Uterus (tissue), 2 donors: Measurements from ENCODE around the gene TPRG1.

Experiments
- CTCF ChIP-seq, 4 experiments: fragments of 200-600 bp in 2 of 4; fragments of 450-650 bp in 2 of 4; sonication (generic) in 2 of 4; IDR thresholded peaks; one replicate each; pipeline ENCODE4 v1.5.1; 2016 to 2019; ENCODE audit warnings: antibody characterized with exemption in 4 of 4, mild to moderate bottlenecking in 2 of 4, moderate library complexity in 1 of 4
- POLR2A ChIP-seq, 2 donors: fragments of 450-650 bp; IDR thresholded peaks; one replicate each; pipeline ENCODE4 v1.6.1; 2016; ENCODE audit warnings: antibody characterized with exemption in 2 of 2, mild to moderate bottlenecking in 1 of 2, moderate library complexity in 1 of 2

GRCh38 chr3:189331002-189331418, 159.2 kb downstream of the TPRG1 start:
- TF ChIP-seq CTCF (IDR thresholded peaks at IDR 0.05), result no peak
- no peak for TF ChIP-seq POLR2A (IDR thresholded peaks at IDR 0.05)
